Glomerular visceral epithelial cell (primary cell): ENCODE measurements around the gene ZBTB32.
"Not testable (repeated sequence)": the region's sequence is repeated elsewhere in the genome, so short reads cannot be mapped to it uniquely, and the experiment has no call there.

Experiments
- DNase-seq: peaks from one replicate; pipeline ENCODE4 v3.0.0-alpha.2; 2016; ENCODE audit errors: extremely low spot score

Gene ZBTB32

GRCh38 chr19:35720163-35720524 is 15.8 kb downstream of the ZBTB32 start:
- no peak for DNase-seq

GRCh38 chr19:35720648-35721047 is 16.3 kb downstream of the ZBTB32 start:
- no peak for DNase-seq

GRCh38 chr19:35721374-35721773 is 17.0 kb downstream of the ZBTB32 start:
- DNase-seq = no peak

- DNase-seq = no peak
Measured at GRCh38 chr19:35722461-35722860, 18.1 kb downstream of the ZBTB32 start.

- DNase-seq = no peak
Measured at GRCh38 chr19:35722897-35723296, 18.5 kb downstream of the ZBTB32 start.

- DNase-seq = no peak
Measured at GRCh38 chr19:35723671-35724070, 19.3 kb downstream of the ZBTB32 start.

GRCh38 chr19:35724132-35724531 is 19.8 kb downstream of the ZBTB32 start:
- DNase-seq = not testable (repeated sequence)

- DNase-seq = no peak
Measured at GRCh38 chr19:35724560-35724959, 20.2 kb downstream of the ZBTB32 start.

GRCh38 chr19:35725216-35725861 is 21.0 kb downstream of the ZBTB32 start:
- DNase-seq = no peak

- no peak for DNase-seq
Measured at GRCh38 chr19:35727053-35727955, 22.9 kb downstream of the ZBTB32 start.

- DNase-seq = no peak
Measured at GRCh38 chr19:35727956-35728706, 23.8 kb downstream of the ZBTB32 start.

- DNase-seq = no peak
Measured at GRCh38 chr19:35729021-35729420, 24.7 kb downstream of the ZBTB32 start.

GRCh38 chr19:35729763-35730162 is 25.4 kb downstream of the ZBTB32 start:
- DNase-seq = no peak

GRCh38 chr19:35730326-35730725 is 26.0 kb downstream of the ZBTB32 start:
- no peak for DNase-seq

- DNase-seq = no peak
Measured at GRCh38 chr19:35731353-35731752, 27.0 kb downstream of the ZBTB32 start.

GRCh38 chr19:35731779-35732405 is 27.5 kb downstream of the ZBTB32 start:
- DNase-seq = no peak

GRCh38 chr19:35732540-35733179 is 28.3 kb downstream of the ZBTB32 start:
- no peak for DNase-seq

GRCh38 chr19:35733180-35734125 is 29.1 kb downstream of the ZBTB32 start:
- no peak for DNase-seq

- no peak for DNase-seq
Measured at GRCh38 chr19:35734273-35734672, 29.9 kb downstream of the ZBTB32 start.

GRCh38 chr19:35734889-35735288 is 30.5 kb downstream of the ZBTB32 start:
- no peak for DNase-seq
